Measurements from ENCODE around the gene FAR2.

Gene FAR2

DNA sequence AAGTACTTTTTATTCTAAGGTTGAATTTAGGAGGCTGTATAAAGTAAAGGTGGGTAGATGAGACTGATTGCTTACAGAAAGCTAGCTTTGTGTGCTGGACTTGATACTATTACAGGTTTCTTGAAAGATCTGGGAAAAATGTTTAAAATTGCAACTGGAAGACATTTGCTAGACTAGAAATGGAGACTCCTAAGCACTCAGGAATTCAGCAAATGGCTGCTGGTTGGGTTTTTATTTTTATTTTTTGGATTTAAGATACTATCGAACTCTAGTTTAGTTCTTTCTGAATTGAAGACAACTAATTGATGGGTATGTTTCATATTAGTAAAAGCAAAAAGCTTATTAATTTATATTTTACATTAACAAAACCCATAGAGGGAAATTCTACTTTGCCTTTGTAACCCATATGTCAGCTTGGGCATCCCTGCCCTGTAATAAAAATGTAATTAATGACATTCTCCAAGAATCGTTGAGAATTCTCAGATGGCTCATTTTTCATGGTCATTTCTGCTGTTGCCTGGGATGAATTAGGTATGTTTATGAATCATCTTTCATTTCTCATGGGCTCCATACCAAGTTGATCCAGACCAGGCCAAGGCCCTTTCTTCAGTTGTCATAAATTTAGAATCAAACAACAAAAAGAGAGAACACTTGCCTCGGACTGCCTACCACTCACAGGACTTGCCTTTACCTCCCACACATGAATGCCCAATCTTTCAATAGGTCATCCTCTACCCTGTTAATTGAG, 129.8 kb downstream of the FAR2 start:
- peaks cover 22% of the 10 kb centered on the region for H3K36me3 ChIP-seq
- no peaks in the 10 kb centered on the region for H3K9me3 ChIP-seq
- TF ChIP-seq, protein P1, sequence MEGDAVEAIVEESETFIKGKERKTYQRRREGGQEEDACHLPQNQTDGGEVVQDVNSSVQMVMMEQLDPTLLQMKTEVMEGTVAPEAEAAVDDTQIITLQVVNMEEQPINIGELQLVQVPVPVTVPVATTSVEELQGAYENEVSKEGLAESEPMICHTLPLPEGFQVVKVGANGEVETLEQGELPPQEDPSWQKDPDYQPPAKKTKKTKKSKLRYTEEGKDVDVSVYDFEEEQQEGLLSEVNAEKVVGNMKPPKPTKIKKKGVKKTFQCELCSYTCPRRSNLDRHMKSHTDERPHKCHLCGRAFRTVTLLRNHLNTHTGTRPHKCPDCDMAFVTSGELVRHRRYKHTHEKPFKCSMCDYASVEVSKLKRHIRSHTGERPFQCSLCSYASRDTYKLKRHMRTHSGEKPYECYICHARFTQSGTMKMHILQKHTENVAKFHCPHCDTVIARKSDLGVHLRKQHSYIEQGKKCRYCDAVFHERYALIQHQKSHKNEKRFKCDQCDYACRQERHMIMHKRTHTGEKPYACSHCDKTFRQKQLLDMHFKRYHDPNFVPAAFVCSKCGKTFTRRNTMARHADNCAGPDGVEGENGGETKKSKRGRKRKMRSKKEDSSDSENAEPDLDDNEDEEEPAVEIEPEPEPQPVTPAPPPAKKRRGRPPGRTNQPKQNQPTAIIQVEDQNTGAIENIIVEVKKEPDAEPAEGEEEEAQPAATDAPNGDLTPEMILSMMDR (IDR thresholded peaks at IDR 0.05): no peak
- no peak overlapping the region for H3K4me3 ChIP-seq (ENCODE audit: low read depth in 1 of 2, low read length in 1 of 2)
- no peak overlapping the region for H3K27ac ChIP-seq
- peaks cover 3 to 4% of the 10 kb centered on the region in 2 experiments for H3K4me1 ChIP-seq (ENCODE audit: control insufficient read depth in 1 of 2, insufficient read depth in 1 of 2, low read depth in 1 of 2, low read length in 1 of 2)
- no peaks in the 10 kb centered on the region for H3K27me3 ChIP-seq

DNA sequence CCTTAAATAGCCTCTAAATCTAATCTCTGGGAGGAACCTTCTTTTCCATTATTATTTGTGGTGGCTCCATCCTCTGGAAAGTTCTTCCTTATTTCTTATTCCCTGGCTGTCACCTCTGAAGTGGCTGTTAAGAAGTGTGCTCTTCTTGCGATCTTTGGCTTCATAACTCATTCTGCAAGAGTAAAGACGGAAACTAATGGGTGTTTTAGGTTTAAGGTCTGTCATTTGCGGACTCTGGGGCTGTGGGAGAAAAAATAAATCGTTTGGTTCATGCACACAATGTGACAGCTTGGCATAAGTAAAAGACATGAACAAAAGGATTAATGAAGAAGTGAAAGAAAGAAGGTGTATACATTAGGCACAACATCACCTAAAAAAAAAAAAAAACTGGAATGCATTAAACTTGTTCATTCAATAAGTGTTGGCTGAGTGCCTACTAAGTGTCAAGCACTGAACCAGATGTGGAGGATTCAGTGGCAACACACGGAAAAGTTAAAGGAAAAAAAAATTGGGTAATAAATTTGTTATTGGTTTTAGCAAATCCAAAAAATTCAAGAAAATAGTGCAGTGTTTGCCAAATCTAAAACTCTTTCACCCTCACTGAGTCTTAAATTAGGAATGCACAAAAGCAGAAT, 132.4 kb downstream of the FAR2 start:
- Histone ChIP-seq H3K9me3 (no peaks in the 10 kb centered on the region), H3K4me1 (ENCODE audit: control insufficient read depth in 1 of 2, insufficient read depth in 1 of 2, low read depth in 1 of 2, low read length in 1 of 2) (peaks cover 3 to 4% of the 10 kb centered on the region in 2 experiments), H3K4me3 (ENCODE audit: low read depth in 1 of 2, low read length in 1 of 2) (no peak overlapping the region), H3K27me3 (no peaks in the 10 kb centered on the region), H3K27ac (no peak overlapping the region), H3K36me3 (peaks cover 11% of the 10 kb centered on the region)
- TF ChIP-seq, protein P1 (IDR thresholded peaks at IDR 0.05): no peak

DNA sequence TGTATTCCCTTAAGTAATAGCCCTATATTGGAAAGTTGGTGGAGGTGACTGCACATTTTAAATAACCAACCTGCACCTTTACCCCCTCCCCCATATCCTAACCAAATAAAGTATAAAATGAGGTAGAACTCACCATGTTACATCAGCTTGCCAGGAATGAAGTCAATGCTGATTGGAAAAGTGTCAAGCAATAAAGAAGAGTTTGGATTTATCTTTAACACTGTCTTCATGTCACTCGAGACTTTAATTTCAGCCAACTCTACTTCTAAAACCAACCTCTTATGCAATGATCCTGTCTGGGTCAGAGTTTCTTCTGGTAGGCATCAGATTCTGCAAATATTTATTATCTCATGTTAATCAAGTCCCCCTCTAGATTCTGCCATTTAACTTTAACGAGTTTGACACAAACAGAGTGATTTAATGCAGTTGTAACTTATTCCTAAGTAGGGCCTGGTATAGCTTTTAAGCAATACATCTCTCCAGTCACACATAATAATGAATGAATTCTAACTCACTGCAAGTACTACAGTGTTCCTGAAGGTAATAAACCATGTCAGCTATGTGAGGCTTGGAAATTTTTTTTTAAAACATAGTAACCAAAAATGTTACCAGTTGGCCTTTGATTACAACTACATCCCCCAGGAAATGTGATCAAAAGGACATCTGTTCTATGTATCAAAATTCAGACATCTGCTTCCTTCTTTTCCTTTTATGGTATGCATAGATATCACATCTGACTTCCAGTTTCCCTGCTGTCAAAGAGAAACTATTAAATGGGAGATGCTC, 133.1 kb downstream of the FAR2 start:
- Histone ChIP-seq H3K9me3 (no peaks in the 10 kb centered on the region), H3K36me3 (peaks cover 11% of the 10 kb centered on the region), H3K4me1 (ENCODE audit: control insufficient read depth in 1 of 2, insufficient read depth in 1 of 2, low read depth in 1 of 2, low read length in 1 of 2) (peaks cover 3 to 4% of the 10 kb centered on the region in 2 experiments), H3K27ac (peak overlapping the region; percentile 16), H3K4me3 (ENCODE audit: low read depth in 1 of 2, low read length in 1 of 2) (no peak overlapping the region), H3K27me3 (no peaks in the 10 kb centered on the region)
- TF ChIP-seq, protein P1 (IDR thresholded peaks at IDR 0.05): no peak

DNA sequence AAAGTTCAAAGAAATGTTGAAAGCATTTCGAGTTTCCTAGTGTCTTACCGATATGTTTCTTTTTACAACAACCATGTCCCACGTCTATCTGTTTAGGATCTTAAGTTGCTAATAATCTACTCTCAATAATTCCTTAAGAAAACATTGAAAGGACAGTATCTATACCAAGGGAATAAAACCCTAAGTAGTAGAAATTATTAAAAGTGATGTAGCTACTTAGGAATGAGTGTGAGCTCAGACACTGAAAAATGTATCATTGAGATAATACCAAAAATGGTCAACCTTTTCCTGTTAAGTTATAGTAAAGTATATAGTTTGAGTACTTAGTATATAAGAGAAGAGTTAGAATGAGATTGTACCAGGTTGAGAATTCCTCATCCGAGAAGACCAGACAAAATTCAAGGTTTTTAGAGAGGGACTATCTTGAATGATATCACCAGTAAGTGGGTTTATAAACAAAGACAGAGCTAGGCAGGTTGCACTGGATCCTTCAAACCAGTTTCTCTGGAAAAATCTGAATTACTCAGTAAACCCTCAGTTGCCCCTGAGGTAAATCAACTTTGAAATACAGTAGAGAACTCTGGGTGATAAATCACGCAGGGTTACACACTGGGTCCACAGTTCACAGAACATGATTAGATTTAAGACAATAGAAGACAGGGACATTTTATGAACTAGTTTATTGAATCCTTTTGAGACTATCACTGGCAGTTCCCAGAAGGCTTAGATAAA, 135.1 kb downstream of the FAR2 start:
- Histone ChIP-seq H3K4me3 (ENCODE audit: low read depth in 1 of 2, low read length in 1 of 2) (no peak overlapping the region), H3K27ac (no peak overlapping the region), H3K4me1 (ENCODE audit: control insufficient read depth in 1 of 2, insufficient read depth in 1 of 2, low read depth in 1 of 2, low read length in 1 of 2) (peaks cover 3 to 4% of the 10 kb centered on the region in 2 experiments), H3K9me3 (no peaks in the 10 kb centered on the region), H3K27me3 (no peaks in the 10 kb centered on the region), H3K36me3 (peaks cover 8% of the 10 kb centered on the region)
- TF ChIP-seq, protein P1 (IDR thresholded peaks at IDR 0.05): no peak

DNA sequence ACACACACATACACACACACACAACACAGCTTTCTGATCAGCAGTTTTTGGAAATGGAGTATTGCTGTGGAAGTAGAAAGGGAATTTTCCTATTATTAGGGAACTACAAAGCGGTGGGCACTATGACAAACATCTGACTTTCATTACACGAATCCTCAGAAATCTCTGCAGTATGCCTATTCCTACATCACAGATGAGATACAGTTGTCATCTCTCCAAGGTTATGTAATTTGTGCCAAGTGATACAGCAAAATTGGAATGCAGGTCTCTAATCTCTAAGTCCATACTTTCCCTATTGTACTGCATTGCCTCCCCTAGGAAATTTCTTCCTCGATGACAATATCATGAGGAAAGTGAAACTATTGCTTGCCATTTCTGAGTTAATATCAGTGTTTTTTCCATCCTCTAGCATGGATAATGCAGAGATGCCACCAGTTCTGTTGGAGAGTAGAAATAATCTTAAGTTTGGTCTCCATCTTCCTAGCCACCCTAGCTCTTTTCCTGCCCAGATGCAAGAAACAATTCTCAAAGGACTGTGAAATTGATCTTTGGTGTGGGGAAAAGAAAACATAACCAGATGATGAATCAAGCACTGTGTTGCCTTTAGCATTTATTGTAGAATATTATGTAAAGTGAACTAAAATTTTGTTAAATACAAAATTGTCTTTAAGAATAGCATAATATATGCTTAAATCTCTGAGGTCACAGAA, 137.2 kb downstream of the FAR2 start:
- peaks cover 3 to 4% of the 10 kb centered on the region in 2 experiments for H3K4me1 ChIP-seq (ENCODE audit: control insufficient read depth in 1 of 2, insufficient read depth in 1 of 2, low read depth in 1 of 2, low read length in 1 of 2)
- H3K27ac ChIP-seq: peak overlapping the region; percentile 33
- H3K36me3 ChIP-seq: no peaks in the 10 kb centered on the region
- no peak overlapping the region for H3K4me3 ChIP-seq (ENCODE audit: low read depth in 1 of 2, low read length in 1 of 2)
- no peaks in the 10 kb centered on the region for H3K27me3 ChIP-seq
- H3K9me3 ChIP-seq: no peaks in the 10 kb centered on the region
- TF ChIP-seq, protein P1 (IDR thresholded peaks at IDR 0.05): no peak

Measured in neutrophil (primary cell).